GM18517 (cell line): ENCODE measurements around the gene NME7.
"Not testable (repeated sequence)": the region's sequence is repeated elsewhere in the genome, so short reads cannot be mapped to it uniquely, and the experiment has no call there.

Experiments
- ATAC-seq: cut with Tn5 transposase; IDR thresholded peaks from one replicate; pipeline ENCODE4 v1.9.1; 2021; ENCODE audit warnings: mild to moderate bottlenecking, moderate library complexity; ENCODE audit not compliant: unreplicated experiment

NME7 gene

GRCh38 chr1:169345511-169345910 lies 22.1 kb downstream of the NME7 start:
- ATAC-seq, result no peak

GRCh38 chr1:169342096-169342495 lies 25.5 kb downstream of the NME7 start:
- not testable (repeated sequence) for ATAC-seq

GRCh38 chr1:169340882-169341281 lies 26.7 kb downstream of the NME7 start:
- ATAC-seq, result no peak

GRCh38 chr1:169339773-169340172 lies 27.8 kb downstream of the NME7 start:
- no peak for ATAC-seq

GRCh38 chr1:169338617-169339016 lies 29.0 kb downstream of the NME7 start:
- ATAC-seq, result no peak

GRCh38 chr1:169336947-169337715 lies 30.5 kb downstream of the NME7 start:
- ATAC-seq, result not testable (repeated sequence)

- not testable (repeated sequence) for ATAC-seq
Observed at GRCh38 chr1:169334727-169335126, 32.9 kb downstream of the NME7 start.

- no peak for ATAC-seq
Observed at GRCh38 chr1:169330927-169331326, 36.7 kb downstream of the NME7 start.

- no peak for ATAC-seq
Observed at GRCh38 chr1:169329383-169329782, 38.2 kb downstream of the NME7 start.

- ATAC-seq, result no peak
Observed at GRCh38 chr1:169327875-169328274, 39.7 kb downstream of the NME7 start.

GRCh38 chr1:169326956-169327268 lies 40.7 kb downstream of the NME7 start:
- peak; percentile 98 for ATAC-seq

- ATAC-seq, result peak; percentile 26
Observed at GRCh38 chr1:169326261-169326955, 41.2 kb downstream of the NME7 start.

- no peak for ATAC-seq
Observed at GRCh38 chr1:169325117-169325516, 42.5 kb downstream of the NME7 start.

- no peak for ATAC-seq
Observed at GRCh38 chr1:169322138-169322537, 45.5 kb downstream of the NME7 start.

GRCh38 chr1:169321539-169321938 lies 46.1 kb downstream of the NME7 start:
- no peak for ATAC-seq

- no peak for ATAC-seq
Observed at GRCh38 chr1:169318536-169319244, 48.9 kb downstream of the NME7 start.

- ATAC-seq, result no peak
Observed at GRCh38 chr1:169316556-169316955, 51.0 kb downstream of the NME7 start.

- peak; percentile 35 for ATAC-seq
Observed at GRCh38 chr1:169312084-169312954, 55.3 kb downstream of the NME7 start.

GRCh38 chr1:169309178-169310166 lies 58.1 kb downstream of the NME7 start:
- ATAC-seq, result peak; percentile 80
